HuH-7 (cell line): ENCODE measurements around the gene LPP.
A peak's percentile ranks its signal among the peaks of the same experiment; 100 is the strongest.

ENCODE experiments used
- DNase-seq: peaks from one replicate; pipeline ENCODE4 v3.0.0; 2011; ENCODE audit warnings: low spot score

The LPP gene

DNA sequence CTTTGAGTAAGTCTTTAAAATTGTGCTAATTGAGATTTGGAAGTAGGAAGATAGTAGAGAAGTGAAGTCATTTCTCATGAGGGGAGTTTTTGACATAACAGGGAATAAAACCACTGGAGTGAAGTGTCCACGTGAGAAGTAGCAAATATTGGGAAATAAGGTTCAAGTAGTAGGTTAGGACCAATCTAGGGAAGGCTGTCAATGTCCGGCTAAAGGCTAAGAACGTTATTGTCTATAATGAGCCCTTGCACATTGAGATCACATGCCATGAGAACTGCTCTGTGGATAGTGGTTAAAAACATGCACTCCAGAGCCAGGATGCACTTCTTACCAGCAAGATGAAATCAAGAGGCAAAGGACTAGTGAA, 557.9 kb downstream of the LPP start:
- DNase-seq: no peak

DNA sequence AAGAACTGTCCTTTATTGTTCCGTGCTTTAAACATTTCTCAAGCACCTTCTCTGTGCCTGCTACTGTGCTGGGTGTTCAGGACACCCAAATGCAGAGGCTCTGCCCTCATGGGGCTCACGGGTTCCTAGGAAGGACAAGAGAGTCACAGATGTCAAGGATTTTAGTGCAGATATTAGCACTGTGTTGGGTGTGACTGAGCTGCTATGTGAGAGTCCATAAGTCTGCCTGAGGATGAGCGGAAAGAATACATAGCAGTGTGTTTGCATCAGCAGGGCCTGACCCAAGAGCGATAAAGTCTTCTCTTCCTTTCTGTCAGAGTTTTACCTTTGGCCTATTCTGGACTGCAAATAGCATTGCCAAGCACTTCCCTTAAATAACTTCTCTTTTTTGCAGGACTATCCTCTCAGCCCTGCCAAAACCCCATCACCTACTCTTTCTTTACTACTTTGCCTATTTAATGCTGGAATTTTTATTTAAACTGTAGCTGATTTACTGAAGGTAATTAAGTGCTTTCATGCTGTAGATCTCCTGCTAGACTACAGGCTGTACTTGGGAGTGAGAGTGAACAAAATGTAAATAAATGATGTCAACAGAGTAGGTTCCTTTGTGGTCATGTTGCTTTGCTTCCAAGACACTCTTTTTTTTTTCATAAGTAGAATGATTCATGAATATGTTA, 558.4 kb downstream of the LPP start:
- DNase-seq: peak; percentile 20

DNA sequence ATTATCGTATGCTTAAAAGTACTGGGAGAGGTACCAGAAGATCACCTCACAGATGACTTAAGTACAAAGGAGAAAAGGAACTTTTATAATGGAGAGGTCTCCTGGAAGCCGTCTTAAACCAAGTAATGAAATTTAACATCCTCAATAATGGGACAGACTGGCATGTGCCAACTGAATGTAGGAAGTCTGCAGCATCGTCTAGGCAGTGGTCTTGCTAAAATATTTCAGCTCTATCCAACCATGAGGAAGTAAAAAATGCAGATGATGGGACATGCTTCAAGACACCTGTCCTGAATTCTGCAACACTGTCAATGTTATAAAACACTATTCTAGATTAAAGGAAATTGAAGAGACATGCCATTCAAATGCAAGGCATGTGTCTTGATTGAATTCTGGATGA, 559.0 kb downstream of the LPP start:
- no peak for DNase-seq

- DNase-seq: no peak
Measured at GRCh38 chr3:188719545-188719944, 565.6 kb downstream of the LPP start.

DNA sequence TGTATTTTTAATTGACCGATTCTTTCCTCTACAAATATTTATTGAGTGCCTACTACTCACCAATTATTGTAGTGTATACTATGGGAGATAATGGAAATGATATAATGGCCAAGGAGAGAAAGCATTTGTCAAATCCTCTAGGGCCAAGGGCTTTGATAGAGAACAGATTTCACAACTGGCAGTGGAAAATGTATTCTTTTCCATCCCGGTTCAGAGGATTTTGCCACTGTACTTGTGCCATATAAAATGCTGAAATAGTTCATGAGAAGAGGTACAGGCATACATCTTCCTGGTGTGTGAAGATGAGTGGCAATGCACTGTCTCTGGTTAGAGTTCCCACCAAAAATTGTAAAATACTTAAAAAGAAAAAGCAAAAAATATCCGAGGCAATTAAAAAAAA, 566.3 kb downstream of the LPP start:
- no peak for DNase-seq

GRCh38 chr3:188720636-188721035, 566.7 kb downstream of the LPP start:
- no peak for DNase-seq

DNA sequence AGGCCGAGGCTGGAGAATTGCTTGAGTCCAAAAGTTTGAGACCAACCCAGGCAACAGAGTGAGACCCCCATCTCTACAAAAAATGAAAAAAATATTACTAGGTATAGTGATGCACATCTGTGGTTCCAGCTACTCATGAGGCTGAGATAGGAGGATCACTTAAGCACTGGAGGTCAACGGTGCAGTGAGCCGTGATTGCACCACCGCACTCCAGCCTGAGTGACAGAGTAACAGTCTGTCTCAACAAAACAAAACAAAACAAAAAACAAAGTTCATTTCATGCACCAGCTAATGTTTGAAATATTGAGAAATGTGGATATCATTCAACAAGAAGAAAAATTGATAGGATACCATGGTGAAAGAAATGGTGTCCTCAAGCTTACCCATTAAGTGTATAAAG, 567.4 kb downstream of the LPP start:
- no peak for DNase-seq

DNA sequence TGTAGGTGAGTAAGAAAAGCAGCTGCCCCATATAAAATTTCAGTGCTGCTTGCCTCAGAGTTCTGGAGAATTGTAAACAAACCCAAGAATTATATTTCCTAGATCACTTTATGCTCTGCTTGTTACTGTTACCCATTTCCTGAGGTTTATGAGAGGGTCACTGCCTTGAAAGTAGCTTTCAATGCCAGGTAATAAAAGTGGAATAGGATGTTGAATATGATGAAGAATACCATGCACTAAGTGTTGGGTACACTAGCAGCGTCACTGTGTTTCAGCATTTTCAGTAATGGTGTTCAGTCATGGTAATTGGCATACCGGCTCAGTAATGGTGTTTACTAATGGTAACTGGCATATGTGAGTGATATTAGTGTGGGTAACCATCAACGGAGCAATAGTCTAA, 568.0 kb downstream of the LPP start:
- no peak for DNase-seq

GRCh38 chr3:188722963-188723362, 569.0 kb downstream of the LPP start:
- no peak for DNase-seq

DNA sequence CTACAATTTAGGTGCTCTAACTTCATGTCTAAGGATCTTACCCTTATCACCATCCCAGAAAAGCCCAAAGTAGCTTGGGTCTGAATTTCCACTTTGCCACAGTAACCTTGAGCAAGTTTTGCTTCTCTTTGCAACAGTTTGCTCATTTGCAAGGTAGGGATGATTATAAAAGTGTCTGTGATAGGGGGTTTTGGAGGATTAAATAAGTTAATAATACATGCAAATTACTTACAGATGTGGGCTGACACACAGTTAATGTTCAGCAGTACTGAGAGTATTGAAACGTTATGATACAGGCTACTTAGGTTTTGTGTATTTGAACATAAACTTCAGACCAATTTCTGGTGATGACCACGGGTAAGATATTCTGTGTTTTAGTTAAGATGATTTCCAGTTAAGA, 573.1 kb downstream of the LPP start:
- DNase-seq: no peak

- no peak for DNase-seq
Measured at GRCh38 chr3:188728371-188728896, 574.5 kb downstream of the LPP start.

GRCh38 chr3:188729422-188729821, 575.5 kb downstream of the LPP start:
- DNase-seq: no peak

- no peak for DNase-seq
Measured at GRCh38 chr3:188734395-188734794, 580.4 kb downstream of the LPP start.

DNA sequence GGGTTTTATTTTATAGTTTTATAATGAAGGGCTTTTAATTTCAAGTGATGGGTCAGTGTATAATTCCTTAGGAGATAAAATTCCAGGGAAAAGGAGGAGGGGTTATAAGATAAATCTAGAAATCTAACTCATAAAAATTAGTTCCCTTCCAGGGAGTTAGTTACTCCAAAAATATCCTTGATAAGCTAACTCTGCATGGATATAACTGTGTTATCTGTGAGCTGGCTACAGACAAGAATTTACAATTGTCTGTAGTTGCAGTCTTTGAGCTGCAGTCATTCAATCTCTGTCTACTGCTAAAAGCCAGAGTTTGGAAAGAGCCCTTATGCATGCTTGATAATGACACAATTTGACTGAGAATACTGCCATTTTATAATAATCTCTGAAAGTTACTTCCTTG, 585.6 kb downstream of the LPP start:
- no peak for DNase-seq

GRCh38 chr3:188740010-188740409, 586.1 kb downstream of the LPP start:
- no peak for DNase-seq

DNA sequence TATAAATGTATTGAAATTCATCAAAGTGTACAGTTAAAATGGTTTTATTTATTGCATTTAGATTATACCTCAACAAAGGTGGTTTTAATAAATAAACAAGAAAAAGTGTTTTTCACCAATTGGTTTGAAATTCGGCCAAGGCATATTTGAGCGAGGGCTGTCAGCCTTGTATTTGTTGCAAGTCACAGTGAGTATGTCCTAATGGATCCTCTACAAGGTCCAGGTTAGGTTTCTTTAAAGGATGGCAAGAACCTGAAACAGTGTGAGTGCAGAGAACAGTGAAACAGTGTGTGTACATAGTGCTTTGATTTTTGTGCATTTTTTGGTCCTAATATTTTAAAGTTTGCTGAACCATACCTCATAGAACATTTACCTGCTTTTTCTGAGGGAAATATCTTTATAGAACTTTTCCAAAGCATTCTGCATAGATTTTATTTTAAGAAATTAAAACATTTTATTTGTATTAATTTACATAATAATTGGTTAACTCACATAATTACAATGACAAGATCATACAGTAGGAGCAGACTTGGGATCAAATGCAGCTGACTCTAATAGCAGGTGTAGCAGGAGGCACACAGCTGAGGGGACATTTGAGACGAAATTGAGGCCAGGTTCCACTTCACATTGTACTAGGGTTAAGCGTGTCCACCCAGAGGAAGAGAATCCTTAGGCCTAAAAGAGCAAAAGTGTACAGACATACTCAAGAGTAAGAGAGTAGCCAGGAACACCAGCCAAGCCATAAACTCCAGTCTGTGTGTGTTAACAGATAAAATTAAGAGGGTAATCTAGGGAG, 589.0 kb downstream of the LPP start:
- no peak for DNase-seq

DNA sequence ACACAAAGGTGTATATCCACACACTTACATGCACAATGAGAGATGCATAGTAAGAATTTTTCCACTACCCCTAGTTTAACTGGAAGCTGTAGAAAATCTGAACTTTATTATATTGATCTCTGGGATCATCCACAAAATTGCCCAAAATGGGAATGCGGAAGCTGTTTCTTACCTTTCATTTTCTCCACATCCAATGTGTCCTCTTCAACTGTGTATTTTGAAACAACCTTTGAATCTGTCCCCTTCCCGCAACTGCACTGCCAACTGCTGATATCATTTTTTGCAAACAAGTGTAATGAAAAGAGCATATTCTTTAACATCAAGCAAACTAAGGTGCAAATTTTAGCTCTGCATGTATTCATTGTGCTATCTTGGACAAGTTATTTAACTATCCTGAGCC, 590.2 kb downstream of the LPP start:
- no peak for DNase-seq

GRCh38 chr3:188745031-188745430, 591.1 kb downstream of the LPP start:
- no peak for DNase-seq

DNA sequence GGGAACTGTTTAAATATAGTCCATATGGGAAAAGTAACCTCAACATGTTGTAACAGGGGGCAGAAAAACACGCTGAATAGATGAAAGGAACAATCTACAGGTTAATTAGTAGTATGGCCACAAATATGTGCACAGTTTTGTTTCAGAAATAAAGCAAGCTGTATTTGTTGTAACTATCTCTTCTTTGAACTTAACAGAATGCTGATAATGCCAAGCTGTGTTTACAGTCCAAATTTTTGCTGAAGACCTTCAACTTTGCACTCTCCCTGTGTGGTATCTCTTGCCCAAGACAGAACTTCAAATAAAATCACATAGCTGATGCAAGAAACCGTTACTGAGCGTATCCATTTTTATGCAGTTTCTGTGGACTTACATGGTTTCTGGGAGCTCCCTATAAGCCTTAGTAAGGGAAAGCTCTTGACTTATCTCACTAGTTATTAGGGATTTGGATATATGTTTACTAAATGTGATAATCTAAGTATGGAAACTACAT, 592.4 kb downstream of the LPP start:
- peak; percentile 20 for DNase-seq

DNA sequence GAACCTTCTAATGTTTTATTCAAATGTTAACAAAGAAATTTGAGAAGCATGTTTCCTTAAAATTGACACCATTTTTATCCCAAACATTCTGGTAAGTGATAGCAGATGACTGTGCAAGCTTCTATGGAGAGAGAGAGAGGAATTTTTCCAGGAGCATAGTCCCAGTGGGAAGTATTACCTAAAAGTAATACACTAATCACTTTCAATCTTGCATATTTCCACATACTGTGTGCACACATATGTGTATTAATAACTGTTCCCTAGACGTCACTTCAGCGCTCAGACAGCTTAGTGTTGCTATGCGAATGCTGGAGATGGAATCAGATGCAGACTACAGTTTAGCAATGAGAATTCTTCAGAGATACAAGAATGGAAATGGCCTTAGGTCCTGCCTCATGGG, 593.5 kb downstream of the LPP start:
- no peak for DNase-seq

DNA sequence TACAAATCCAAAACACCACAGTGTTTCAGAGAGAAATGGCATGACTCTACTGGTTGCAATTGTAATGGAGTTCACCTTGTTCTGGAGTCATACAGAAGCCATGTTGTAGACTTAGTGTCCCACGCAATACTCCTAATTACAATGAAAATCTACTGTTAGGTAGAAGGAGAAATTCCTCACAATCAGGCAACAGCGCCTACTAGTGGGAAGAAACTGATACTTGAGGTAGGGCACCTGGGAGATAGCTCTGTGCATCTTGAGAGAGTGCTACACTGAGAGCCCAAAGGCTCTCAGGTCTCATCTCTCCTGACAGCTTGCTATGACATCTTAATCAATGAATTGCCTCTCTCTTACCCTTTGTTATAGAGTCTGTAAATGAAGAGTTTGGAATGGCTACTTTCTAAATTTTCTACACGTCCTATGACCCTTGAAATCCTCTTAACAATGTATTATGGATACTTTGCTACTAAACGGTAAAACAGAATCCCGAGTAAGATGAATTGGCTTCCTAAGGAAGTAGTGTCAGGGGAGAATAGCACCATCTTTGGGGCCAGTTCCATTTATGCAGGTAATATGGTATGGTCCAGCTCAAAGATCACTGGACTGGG, 595.2 kb downstream of the LPP start:
- DNase-seq: no peak

- DNase-seq: no peak
Measured at GRCh38 chr3:188749830-188750229, 595.9 kb downstream of the LPP start.

DNA sequence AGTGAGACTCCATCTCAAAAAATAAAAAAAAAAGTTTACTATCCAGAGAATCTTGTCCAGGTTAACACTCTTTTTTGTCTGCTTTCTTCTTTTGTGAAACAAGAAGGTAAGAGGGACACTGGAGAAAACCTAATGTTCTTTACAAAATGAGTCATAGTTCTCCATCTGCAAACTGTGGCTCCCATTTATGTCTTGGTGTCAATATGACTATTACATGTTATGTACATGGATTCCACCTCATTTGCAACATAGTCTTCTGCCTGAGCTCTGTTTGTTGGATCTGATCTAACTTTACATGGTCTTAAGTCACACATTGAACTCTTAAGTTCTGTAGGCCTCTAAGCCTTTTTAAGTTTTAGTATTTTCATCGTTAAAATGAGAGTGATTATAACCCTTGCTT, 596.7 kb downstream of the LPP start:
- DNase-seq: no peak
